ENCODE measurements around the gene ANKRD11. TPM values are rescaled to one million over a fixed set of nuclear protein-coding genes. Genes with fewer than 3 reads are reported as not detected.
"Not testable (repeated sequence)": the region's sequence is repeated elsewhere in the genome, so short reads cannot be mapped to it uniquely, and the experiment has no call there.

The ANKRD11 gene
- total RNA-seq, 1 donor from 2014 or later: 154 TPM

GRCh38 chr16:89390224-89390583 is 100.2 kb downstream of the ANKRD11 start:
- intact Hi-C loops (cut with micrococcal nuclease): not testable (repeated sequence)

- intact Hi-C loops (cut with micrococcal nuclease): loop anchor here (2.0 to 10.0 kb wide), 2 partner anchors 29 to 55 kb away; no protein-coding TSS in a partner anchor
Measured at GRCh38 chr16:89389504-89390223, 100.7 kb downstream of the ANKRD11 start.

GRCh38 chr16:89388536-89388935 is 101.8 kb downstream of the ANKRD11 start:
- intact Hi-C loops (cut with micrococcal nuclease): loop anchor here (2.0 to 10.0 kb wide), 2 partner anchors 28 to 54 kb away; no protein-coding TSS in a partner anchor

- intact Hi-C loops (cut with micrococcal nuclease): loop anchor here (10.0 kb wide), 1 partner anchor 52 kb away; no protein-coding TSS in a partner anchor
Measured at GRCh38 chr16:89386306-89387185, 103.8 kb downstream of the ANKRD11 start.

GRCh38 chr16:89385712-89386111 is 104.6 kb downstream of the ANKRD11 start:
- intact Hi-C loops (cut with micrococcal nuclease): loop anchor here (10.0 kb wide), 1 partner anchor 51 kb away; no protein-coding TSS in a partner anchor

GRCh38 chr16:89384282-89384681 is 106.1 kb downstream of the ANKRD11 start:
- intact Hi-C loops (cut with micrococcal nuclease): loop anchor here (10.0 kb wide), 1 partner anchor 49 kb away; no protein-coding TSS in a partner anchor

GRCh38 chr16:89383095-89384003 is 107.0 kb downstream of the ANKRD11 start:
- intact Hi-C loops (cut with micrococcal nuclease): loop anchor here (10.0 kb wide), 1 partner anchor 49 kb away; no protein-coding TSS in a partner anchor

GRCh38 chr16:89382555-89382954 is 107.8 kb downstream of the ANKRD11 start:
- intact Hi-C loops (cut with micrococcal nuclease): loop anchor here (10.0 kb wide), 1 partner anchor 48 kb away; no protein-coding TSS in a partner anchor

GRCh38 chr16:89381788-89382187 is 108.6 kb downstream of the ANKRD11 start:
- intact Hi-C loops (cut with micrococcal nuclease): loop anchor here (10.0 kb wide), 1 partner anchor 47 kb away; no protein-coding TSS in a partner anchor

- intact Hi-C loops (cut with micrococcal nuclease): loop anchor here (10.0 kb wide), 1 partner anchor 46 kb away; no protein-coding TSS in a partner anchor
Measured at GRCh38 chr16:89380681-89381080, 109.7 kb downstream of the ANKRD11 start.

GRCh38 chr16:89378947-89379771 is 111.2 kb downstream of the ANKRD11 start:
- intact Hi-C loops (cut with micrococcal nuclease): no loop called here

- intact Hi-C loops (cut with micrococcal nuclease): no loop called here
Measured at GRCh38 chr16:89377453-89377848, 112.9 kb downstream of the ANKRD11 start.

- intact Hi-C loops (cut with micrococcal nuclease): no loop called here
Measured at GRCh38 chr16:89376812-89377452, 113.4 kb downstream of the ANKRD11 start.

- intact Hi-C loops (cut with micrococcal nuclease): no loop called here
Measured at GRCh38 chr16:89375686-89376085, 114.7 kb downstream of the ANKRD11 start.

GRCh38 chr16:89375021-89375420 is 115.3 kb downstream of the ANKRD11 start:
- intact Hi-C loops (cut with micrococcal nuclease): no loop called here

GRCh38 chr16:89374393-89374960 is 115.9 kb downstream of the ANKRD11 start:
- intact Hi-C loops (cut with micrococcal nuclease): no loop called here

- intact Hi-C loops (cut with micrococcal nuclease): no loop called here
Measured at GRCh38 chr16:89373355-89374110, 116.8 kb downstream of the ANKRD11 start.

- intact Hi-C loops (cut with micrococcal nuclease): no loop called here
Measured at GRCh38 chr16:89371968-89372634, 118.3 kb downstream of the ANKRD11 start.
